Dermis microvascular lymphatic vessel endothelial cell (primary cell): Measurements from ENCODE around the gene STAM2. TPM values are rescaled to one million over a fixed set of nuclear protein-coding genes. Genes with fewer than 3 reads are reported as not detected.
A peak's percentile ranks its signal among the peaks of the same experiment; 100 is the strongest.
"Not testable (repeated sequence)": the region's sequence is repeated elsewhere in the genome, so short reads cannot be mapped to it uniquely, and the experiment has no call there.

Source experiments
- DNase-seq, 2 donors: peaks; one replicate each; pipeline versions ENCODE4 v3.0.0 to v3.0.0-alpha.2; 2010; ENCODE audit warnings: low read depth in 2 of 2
- total RNA-seq: library from RNA; depleted of rRNA; stranded (reverse); fragments of >200 nt; gene quantifications from 2 replicates; pipeline ENCODE4 v1.2.1, GENCODE V29; 2014

STAM2 gene
- total RNA-seq, 1 donor from 2014 or later: 14.2 TPM

- not testable (repeated sequence) for DNase-seq
Observed at GRCh38 chr2:152107140-152107539, 68.4 kb downstream of the STAM2 start.

- no peak for DNase-seq
Observed at GRCh38 chr2:152106464-152106863, 69.1 kb downstream of the STAM2 start.

DNA sequence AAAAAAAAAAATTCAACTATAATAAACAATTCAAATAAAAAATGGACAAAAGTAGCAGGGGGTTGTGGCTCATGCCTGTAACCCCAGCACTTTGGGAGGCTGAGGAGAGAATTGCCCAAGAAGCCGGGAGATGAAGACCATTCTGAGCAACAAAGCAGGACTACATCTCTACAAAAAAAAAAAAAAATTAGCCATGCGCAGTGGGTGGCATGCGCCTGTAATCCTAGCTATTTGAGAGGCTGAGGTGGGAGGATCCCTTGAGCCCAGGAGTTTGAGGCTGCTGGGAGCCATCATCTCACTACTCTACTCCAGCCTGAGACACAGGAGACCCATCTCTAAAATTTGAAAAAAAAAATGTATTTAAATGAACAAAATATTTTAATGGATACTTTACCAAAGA is 72.3 kb downstream of the STAM2 start:
- DNase-seq: no peak

DNA sequence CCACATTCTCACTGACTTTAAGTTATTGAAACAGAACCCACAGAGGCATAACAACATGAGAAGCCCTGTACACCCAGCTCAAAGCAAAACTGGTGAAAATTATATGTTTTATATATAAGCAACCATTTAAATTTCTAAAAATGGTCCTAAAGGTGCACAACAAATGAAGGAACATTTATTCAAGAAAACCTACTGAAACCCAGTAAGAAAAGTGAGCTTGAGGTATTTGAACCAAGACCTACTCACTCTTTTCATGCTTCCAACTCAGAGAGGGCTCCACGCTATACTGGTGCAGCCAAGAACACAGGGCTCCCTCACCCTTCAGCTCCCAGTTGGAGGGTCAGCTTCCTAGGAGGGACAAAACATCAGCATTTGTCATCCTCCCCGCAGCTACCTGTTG is 74.6 kb downstream of the STAM2 start:
- DNase-seq: no peak

DNA sequence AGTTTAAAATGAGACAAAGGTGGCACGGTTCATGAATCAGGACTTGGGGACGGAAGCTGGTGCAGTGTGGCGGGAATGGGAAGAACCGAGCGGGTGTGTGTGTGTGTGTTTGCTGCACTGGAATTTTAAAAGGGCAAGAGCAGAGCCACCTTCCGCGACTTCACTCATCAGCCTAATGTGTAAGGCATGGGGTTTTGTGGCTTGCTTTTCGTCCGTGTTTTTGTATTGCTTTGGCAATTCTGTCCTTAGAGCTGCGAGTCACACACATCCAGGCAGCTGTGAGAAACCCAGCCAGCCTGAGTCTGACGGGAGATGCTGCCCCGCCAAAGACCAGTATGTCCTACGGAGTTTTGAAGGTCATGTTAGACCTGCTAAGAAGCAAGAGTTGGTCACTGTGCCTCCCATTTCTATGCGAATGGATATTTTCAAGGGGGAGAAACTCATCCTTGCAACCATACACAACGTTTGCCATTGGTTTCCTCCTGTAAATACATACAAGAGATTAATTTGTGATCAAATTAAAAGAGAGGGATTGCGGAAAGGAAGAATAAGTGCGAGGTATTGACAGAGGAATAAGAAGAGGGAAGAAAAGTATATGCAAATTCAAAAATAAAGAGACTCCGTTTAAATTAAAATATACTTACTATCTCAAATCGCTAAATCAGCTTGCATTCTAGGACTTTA is 76.1 kb downstream of the STAM2 start:
- no peak for DNase-seq

DNA sequence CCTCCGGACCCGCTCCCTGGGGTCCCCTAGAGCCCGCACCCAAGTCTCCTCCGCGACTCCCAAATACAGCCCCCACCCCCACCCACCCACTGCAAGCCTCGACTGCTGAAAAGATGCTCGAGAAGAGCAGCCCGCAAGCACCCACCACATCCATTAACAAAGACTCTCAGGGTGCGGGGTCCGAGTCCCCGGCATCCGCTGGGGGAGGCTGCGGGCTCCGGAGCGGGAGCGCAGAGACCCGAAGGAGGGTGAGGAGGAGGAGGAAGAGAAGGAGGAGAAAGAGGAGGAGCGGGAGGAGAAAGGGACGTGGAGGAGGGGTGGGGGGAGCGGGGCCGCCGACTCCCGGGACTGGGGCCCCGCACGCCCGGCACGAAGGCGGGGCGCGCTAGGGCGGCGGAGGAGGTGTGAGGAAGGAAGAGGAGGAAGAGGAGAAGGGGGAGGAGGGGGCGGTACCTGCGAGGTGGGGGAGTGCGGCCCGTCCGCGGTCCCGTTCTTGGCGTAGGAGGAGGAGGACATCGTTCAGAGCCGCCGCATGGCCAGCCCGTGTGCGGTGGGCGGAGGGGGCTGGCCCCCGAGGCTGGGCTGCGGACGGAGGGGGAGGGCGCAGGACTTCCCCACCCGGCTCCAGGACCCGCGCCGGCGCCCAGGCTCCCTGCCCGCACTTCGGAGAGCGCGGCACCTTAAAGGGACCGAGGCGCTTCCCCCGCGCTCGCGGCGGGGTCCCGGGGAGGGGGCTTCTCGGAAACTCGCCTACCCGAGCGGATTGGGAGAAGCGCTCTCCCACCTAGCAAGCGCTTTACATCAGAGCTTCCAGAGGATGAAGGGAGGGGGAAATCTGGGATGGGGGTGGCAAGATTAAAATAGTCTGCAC is 76.8 kb downstream of the STAM2 start, which contains the start of gene CACNB4:
CACNB4 (minus strand) TSS at position 549 of the 871 bp plus-strand sequence.
- peak in 1 of 2 donors; percentile 2 for DNase-seq

DNA sequence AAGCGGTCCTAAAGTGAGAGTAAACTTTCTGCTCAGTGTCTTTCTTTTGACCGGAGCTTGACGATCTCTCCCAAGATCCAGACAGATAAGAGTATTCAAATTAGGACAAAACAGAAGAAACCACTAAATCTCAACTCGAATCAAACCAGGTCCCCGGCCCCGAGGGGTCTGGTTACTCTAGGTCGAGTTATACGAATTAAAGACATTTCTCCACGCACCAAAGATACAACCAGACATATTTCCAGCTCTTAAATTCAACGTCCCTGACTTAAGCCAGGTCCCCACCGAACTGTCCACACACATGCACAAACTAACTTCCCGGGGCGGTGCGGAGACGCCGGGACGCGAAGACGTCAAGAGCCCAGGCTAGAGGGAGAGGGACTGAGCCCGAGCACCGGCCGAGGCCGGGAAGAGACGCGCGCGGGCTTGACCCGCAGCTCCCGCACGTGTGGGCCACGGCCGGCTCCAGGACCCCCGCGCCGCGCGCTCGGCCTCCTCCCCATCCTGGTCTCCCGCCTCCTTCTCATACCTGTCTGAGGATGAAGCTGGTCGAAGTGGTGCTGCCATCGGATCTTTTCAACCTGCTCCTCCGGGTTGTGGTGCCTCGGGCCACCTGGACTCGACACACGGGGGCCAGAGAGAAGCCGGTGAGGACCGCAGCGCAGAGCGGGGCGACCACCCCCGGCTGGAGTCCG is 77.6 kb downstream of the STAM2 start:
- peak in 1 of 2 donors; percentile 10 for DNase-seq

- no peak for DNase-seq
Observed at GRCh38 chr2:152097290-152097800, 78.2 kb downstream of the STAM2 start.

- DNase-seq: no peak
Observed at GRCh38 chr2:152095146-152095545, 80.4 kb downstream of the STAM2 start.

DNA sequence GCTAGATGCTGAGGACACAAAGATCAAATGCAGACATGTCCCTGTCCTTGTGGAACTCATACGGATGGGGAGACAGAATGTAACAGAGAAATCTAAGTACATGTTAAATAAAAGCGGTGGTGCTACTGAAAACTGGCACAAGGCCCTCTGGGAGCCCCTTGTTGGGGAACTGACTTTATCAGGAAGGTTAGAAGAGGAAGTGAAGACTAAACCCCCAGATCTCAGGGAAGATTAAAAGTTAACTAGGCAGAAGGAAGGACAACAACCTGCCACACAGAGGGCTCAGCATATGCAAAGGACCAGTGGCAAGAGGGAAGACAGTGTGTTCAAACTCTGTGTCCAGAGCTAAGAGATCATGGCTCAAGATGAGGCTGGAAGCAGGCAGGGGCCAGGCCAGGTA is 81.5 kb downstream of the STAM2 start:
- DNase-seq: no peak

DNA sequence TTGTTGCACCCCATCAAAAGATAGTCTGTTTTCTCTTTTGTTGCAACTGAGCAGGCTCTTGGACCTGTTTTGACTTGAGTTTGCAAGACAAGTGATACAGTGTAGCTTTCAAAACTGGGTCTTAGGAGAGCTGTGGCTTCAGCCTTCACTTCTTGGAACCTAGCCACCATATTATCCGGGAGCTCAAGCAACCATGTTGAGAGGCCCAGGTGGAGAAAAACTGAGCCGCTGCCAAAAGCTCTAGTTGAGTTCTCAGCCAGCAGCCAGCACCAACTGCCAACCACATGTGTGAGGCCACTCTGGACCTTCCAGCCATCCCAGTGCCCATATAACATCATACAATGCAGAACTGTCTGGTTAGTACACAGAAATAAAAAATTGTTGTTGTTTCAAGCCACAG is 82.1 kb downstream of the STAM2 start:
- DNase-seq: no peak

GRCh38 chr2:152092095-152092494 is 83.5 kb downstream of the STAM2 start:
- no peak for DNase-seq

DNA sequence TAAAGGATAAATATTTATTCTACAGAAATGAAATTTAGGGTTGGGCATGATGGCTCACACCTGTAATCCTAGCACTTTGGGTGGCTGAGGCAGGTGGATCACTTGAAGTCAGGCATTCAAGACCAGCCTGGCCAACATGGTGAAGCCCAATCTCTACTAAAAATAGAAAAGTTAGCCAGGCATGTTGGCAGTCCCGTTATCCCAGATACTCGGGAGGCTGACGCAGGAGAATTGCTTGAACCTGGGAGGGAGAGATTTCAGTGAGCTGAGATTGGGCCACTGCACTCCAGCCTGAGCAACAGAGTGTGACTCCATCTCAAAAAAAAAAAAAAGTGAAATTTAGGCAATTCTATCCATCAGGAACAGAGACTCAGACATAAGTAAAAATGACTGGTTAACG is 84.8 kb downstream of the STAM2 start:
- DNase-seq: not testable (repeated sequence)

DNA sequence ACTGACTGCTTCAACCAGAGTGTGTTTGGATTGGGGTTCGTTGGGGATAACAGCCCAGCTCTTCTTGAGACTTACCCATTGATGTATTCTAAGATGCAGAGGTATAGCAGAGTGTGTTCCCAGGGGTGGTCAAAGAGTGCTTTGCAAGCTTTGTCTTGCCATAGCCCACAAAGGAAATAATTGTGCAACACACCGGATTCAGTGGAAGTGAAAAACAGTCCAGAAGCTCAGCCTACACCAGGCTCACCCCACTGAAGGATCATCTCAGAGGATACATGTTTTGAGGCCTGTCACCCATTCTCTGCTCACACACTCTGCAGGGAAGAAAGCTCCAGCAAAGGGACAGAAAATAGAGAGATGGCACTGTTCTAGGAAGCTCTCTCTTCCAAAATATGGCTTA is 86.3 kb downstream of the STAM2 start:
- no peak for DNase-seq

- no peak for DNase-seq
Observed at GRCh38 chr2:152088006-152088405, 87.6 kb downstream of the STAM2 start.

DNA sequence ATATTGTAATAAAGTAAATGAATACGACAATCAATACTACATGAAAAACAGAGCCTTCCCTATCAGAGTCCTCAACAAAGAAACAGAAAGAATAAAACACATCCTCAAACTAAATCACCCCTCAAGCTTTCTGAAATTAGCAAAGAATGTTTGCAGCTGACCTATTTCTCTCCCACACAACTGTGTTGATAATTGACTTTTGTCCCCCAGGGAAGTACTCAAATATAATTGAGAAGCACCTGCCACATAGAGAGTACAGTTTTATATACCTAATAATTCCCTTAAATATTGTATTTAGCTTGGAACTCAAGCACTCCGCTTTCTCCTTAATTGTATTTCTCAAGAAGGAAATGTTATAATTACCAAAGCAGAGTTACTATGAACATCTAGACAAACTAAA is 89.3 kb downstream of the STAM2 start:
- no peak for DNase-seq

- no peak for DNase-seq
Observed at GRCh38 chr2:152084076-152084475, 91.5 kb downstream of the STAM2 start.

DNA sequence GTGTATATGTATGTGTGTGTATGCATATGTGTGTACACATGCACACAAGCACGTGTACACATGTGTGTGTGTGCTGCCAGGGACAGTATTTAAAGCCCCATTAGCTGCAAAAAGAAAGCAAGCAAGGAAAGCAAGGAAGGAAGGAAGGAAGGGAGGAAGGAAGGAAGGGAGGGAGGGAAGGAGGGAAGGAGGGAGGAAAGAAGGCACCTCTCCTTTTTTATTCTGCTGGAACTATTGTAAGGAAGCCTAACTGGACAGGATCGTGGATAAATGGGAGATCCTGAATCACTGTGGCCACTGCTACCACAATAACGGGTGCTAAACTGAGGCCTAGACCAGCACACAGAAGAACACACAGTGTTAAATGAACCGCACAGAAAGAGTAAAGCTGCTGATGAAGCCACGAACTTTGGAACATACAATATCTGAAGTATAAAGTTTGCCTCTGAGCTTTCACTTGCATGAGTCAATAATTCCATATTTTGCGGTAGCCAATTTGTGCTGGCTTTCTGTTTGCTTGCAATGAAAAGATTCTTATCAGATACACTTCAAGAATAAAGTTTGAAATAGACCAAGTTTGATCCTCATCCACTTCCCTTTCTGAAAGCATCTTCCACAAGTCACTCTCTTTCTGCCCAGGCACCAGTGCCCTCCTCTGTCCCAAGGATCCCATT is 92.2 kb downstream of the STAM2 start:
- DNase-seq: no peak

GRCh38 chr2:152078662-152079061 is 96.9 kb downstream of the STAM2 start:
- no peak for DNase-seq

- no peak for DNase-seq
Observed at GRCh38 chr2:152078023-152078422, 97.5 kb downstream of the STAM2 start.

DNA sequence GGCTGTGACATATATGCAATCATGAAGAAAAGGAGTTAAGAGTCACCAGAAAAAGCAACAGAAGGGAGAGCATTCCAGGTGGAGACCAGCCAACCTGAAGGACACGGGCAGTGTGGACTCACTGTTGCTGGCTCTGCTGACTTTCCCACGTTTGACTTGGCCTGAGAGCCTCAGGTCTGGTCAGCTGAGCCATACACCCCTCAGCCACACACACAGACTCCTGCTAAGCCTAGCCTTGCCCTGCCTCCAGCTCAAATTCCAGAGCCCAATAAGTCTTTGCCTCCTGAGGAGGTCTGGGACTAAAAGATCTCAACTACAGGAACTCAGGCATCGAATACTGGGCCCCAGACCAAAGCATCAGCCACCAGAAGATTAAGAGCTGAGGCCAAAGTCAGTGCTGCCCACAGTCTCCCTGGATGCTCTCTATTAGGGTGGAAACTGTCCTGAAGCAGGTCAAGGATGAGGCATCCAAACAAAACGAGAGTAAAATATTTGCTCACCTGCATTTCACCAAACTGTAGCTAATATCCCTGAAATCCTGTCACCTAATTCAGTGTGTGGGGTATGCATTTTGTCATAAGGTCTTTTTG is 100.0 kb downstream of the STAM2 start:
- DNase-seq: no peak
